Measurements from ENCODE around the gene MGLL. TPM values are rescaled to one million over a fixed set of nuclear protein-coding genes. Genes with fewer than 3 reads are reported as not detected.
A peak's percentile ranks its signal among the peaks of the same experiment; 100 is the strongest.

The MGLL gene
- total RNA-seq, result 83.5 TPM
- long read RNA-seq, full-length matches to known transcripts, result 138 of 361 reads
- long read RNA-seq, partial matches to known transcripts, result 2 of 361 reads
- long read RNA-seq, other reads (novel, unspliced or antisense), result 221 of 361 reads

GRCh38 chr3:127822041-127822681 lies at the start of gene MGLL:
Gene MGLL (minus strand): TSS chr3:127822515. CDS start chr3:127822318, 197 bp downstream.
- DNase-seq (peak; percentile 64), ATAC-seq (ENCODE audit: poor library complexity) (peak; percentile 56)
- intact Hi-C loops (cut with DNase I), result loop anchor here (5.0 kb wide), 2 partner anchors 125 to 150 kb away; partner anchors contain the start of gene ABTB1

GRCh38 chr3:127870156-127870555 lies 47.8 kb upstream of the MGLL start:
- no peak for ATAC-seq (ENCODE audit: poor library complexity)
- intact Hi-C loops (cut with DNase I), result no loop called here
- no peak for DNase-seq

DNA sequence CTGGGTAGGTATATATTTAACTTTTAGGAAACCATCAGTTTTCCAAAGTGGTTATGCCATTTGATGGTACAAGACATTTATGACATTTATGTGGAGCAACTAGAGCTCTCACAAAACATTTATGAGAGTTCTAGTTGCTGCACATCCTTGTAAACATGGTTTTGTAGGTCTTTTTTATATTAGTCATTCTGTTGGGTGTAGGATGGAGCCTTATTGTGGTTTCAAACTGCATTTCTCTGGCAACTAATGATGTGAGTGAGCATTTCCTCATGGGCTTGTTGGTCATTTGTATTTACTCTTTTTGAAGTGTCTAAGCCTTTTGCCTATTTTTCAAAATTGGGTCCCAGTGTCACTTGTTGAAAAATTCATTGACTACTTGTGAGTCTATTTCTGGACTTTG lies 45.7 kb upstream of the MGLL start:
- DNase-seq (no peak), ATAC-seq (ENCODE audit: poor library complexity) (no peak)
- intact Hi-C loops (cut with DNase I), result no loop called here

- no peak for ATAC-seq (ENCODE audit: poor library complexity)
- intact Hi-C loops (cut with DNase I), result no loop called here
- no peak for DNase-seq
Observed at GRCh38 chr3:127867412-127867811, 45.1 kb upstream of the MGLL start.

GRCh38 chr3:127865941-127866340 lies 43.6 kb upstream of the MGLL start:
- intact Hi-C loops (cut with DNase I), result no loop called here
- DNase-seq, result no peak
- ATAC-seq (ENCODE audit: poor library complexity), result no peak

GRCh38 chr3:127860211-127860696 lies 37.9 kb upstream of the MGLL start:
- DNase-seq, result no peak
- ATAC-seq (ENCODE audit: poor library complexity), result no peak
- intact Hi-C loops (cut with DNase I), result no loop called here

GRCh38 chr3:127859730-127860129 lies 37.4 kb upstream of the MGLL start:
- DNase-seq, result no peak
- intact Hi-C loops (cut with DNase I), result no loop called here
- ATAC-seq (ENCODE audit: poor library complexity), result no peak

DNA sequence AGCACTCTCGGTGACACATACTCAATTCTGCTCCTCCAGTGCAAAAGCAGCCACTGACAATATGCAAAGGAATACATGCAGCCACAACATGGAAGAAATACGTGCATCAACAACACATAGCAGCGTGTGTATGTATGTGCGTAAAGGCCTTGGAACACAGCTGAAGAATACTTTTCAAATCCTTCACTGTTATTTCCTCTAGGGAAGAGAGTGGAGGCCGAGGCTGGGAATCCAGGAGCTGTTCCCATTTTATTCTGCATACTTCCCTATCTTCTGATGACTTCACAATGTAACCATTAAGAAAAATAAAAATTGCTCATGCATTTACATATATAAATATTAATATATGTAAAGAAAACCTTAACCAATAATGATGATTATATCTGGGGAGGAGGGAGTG lies 36.6 kb upstream of the MGLL start:
- DNase-seq (no peak), ATAC-seq (ENCODE audit: poor library complexity) (no peak)
- intact Hi-C loops (cut with DNase I), result no loop called here

- DNase-seq (no peak), ATAC-seq (ENCODE audit: poor library complexity) (no peak)
- intact Hi-C loops (cut with DNase I), result no loop called here
Observed at GRCh38 chr3:127858521-127858920, 36.2 kb upstream of the MGLL start.

- ATAC-seq (ENCODE audit: poor library complexity) (no peak), DNase-seq (no peak)
- intact Hi-C loops (cut with DNase I), result no loop called here
Observed at GRCh38 chr3:127857333-127857732, 35.0 kb upstream of the MGLL start.

DNA sequence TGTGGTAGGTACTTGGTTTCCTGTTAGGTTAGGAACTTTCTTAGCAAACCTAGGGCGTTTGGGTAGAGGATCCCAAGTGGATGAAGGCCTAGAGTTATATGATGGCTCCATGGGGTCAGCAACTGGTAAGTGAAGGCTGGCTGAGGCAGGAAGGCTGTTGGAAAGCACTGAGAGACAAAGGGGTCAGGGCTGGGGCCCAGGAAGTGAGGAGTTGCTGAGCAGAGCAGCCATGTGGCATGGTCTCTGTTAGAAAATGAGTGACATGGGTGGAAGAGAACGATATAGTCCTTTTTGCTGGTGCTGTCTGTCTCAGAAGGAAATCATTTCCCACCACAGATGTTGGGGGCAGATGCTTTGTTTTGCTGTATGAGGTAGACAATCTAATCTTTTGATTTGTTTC lies 34.5 kb upstream of the MGLL start:
- intact Hi-C loops (cut with DNase I), result no loop called here
- DNase-seq (no peak), ATAC-seq (ENCODE audit: poor library complexity) (no peak)

DNA sequence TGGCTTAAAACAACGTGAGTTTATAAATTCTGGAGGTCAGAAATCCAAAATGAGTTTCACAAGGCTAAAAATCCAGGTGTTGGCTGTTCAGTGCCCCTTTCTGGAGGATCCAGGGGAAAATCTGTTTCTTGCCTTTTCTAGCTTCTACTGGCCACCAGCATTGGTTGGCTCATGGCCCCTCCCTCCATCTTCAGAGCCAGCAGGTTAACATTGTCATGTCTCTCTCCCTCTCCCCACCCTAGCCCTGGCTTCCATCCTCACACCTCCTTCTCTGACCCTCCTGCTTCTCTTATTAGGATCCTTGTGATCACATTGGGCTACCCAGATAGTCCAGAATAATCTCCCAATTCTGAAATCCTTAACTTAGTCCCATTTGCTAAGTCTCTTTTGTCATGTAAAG lies 32.9 kb upstream of the MGLL start:
- intact Hi-C loops (cut with DNase I), result no loop called here
- DNase-seq (no peak), ATAC-seq (ENCODE audit: poor library complexity) (no peak)

DNA sequence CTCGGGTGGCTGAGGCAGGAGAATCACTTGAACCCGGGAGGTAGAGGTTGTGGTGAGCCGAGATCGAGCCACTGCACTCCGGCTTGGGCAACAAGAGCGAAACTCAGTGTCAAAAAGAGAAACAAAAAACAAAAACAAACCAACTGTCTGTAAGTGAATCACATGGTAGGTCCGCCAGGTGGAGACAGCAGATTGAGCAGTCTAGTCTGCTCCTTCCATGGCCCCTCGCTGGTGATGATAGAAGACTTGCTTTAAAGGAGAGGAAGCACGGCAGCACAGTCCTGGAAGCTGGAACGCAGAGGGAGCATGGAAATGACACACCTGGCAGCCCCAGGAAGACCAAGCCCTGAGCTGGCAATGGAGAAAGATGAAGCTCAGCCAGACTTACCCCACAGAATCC lies 31.4 kb upstream of the MGLL start:
- intact Hi-C loops (cut with DNase I), result no loop called here
- DNase-seq (no peak), ATAC-seq (ENCODE audit: poor library complexity) (no peak)

DNA sequence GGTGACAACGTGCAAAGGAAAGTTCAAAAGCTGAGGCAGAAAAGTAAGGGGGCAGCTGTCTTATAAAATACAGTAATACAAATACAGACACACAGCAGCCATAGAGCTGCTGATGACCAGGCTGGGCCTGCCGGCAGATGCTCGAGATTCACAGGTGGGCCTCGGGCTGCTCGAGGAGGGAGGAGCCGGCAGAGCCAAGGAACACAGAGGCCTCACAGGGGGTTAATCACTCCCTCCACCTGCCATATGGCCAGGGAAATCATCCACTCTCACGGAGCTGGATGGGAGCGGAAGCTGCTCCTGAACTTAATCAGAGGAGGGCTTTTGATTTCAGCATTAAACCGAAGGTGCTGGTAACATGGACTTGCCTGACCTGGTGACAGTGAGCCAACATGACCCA lies 29.6 kb upstream of the MGLL start:
- ATAC-seq (ENCODE audit: poor library complexity) (no peak), DNase-seq (no peak)
- intact Hi-C loops (cut with DNase I), result no loop called here

- DNase-seq (no peak), ATAC-seq (ENCODE audit: poor library complexity) (no peak)
- intact Hi-C loops (cut with DNase I), result no loop called here
Observed at GRCh38 chr3:127849368-127849767, 27.1 kb upstream of the MGLL start.

DNA sequence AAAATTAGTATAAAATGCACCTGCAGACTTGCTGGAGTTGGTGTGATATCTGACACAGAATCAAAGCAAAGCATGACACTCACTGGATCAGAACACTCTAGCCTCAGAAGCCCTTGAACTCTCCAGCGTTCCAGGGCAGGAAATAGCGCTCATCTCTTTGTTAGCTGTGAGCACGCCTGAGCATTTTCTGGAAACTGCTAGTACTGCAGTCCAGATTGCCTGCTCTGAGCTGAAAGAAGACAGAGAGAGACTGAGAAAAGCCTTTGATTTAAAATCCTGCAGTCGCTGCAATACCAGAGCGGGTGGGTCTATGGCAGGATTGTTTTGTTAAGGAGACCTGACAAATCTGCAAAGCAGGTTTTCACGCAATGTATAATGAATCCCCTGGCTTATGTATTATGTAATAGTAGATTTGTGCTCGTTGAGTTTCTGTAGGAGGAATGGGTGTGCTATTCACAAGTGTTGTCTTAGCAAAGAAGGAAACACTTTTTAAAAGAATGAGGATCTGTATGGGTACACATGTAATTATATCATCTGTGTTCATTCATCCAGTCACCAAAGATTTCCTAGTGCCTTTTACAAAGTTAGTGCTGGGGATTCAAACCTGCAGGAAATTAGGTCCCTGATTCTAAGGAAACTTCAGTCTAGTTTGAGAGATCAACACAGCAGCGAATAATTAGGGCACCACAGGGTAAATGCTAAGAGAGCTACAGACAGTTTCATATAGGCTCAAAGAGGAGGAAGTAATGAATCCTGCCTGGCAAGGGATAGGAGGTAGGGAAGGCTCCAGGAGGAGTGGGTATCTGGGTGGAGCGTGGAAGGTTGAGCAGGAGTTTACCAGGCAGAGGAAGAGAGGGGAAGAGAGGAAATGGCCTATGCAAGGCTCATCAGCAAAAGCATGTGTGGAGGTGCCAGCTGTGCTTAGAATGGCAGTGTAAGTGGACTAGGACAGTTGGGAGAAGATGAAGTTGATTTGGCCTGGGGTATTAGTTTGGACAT lies 26.1 kb upstream of the MGLL start:
- intact Hi-C loops (cut with DNase I), result no loop called here
- DNase-seq (no peak), ATAC-seq (ENCODE audit: poor library complexity) (peak; percentile 39)

DNA sequence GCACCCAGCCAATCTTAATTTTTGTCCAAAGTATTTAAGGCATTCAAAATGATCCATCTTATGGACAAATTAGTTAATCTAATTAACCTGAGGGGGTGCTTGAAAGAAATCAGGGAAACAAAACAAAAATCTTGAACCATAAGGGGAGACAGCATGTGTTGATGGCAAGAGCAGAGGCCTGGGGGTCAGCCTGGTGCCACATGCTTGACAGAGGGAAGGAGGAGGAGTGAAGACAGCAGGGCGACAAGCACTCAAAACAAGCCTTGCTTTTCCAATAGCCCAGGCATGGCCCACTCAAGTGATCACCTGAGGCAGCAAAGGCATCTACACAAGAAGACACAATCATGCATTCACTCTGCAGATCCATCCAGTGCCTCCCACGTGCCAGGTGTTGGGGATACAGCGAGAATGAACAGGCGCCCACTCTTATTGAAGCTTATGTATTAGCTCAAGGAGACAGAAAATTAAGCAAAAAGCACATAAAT lies 25.0 kb upstream of the MGLL start:
- no peak for DNase-seq
- intact Hi-C loops (cut with DNase I), result no loop called here
- no peak for ATAC-seq (ENCODE audit: poor library complexity)

GRCh38 chr3:127846576-127846975 lies 24.3 kb upstream of the MGLL start:
- intact Hi-C loops (cut with DNase I), result no loop called here
- ATAC-seq (ENCODE audit: poor library complexity), result no peak
- no peak for DNase-seq

DNA sequence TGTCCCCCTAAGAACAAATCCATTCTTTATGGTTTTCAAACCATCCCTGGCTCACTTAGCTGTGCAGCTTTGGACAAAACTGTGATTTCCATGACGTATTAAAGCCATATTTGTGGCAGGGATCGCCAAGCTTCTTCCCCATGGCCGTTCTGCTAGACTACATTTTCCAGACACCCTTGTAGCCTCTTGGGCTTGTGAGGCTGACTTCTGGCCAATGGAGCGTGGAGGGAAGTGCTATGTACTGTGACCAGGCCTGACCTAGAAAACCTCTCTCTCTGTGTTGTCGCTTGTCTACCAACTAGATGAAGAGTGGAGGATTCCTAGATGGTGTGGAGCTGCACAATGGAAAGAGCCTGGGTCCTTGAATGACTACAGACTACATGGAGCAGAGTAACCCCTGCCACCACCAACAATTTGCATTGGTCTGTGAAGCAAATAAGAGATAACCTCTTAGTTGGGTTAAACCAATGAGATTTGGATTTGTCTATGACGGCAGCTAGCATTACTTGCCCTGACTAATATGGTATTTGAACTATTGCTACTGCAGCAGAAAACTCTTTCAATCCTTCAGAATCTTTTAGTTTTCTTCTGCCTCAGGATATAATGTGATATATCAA lies 22.1 kb upstream of the MGLL start:
- ATAC-seq (ENCODE audit: poor library complexity) (no peak), DNase-seq (no peak)
- intact Hi-C loops (cut with DNase I), result no loop called here

Measured in Right ventricle myocardium superior (tissue), 1 donor.